Activated naive CD4-positive, alpha-beta T cell treated with anti-CD3 and anti-CD28 coated beads, Interleukin-2, amount 50 U/mL, for 24 hours (primary cell): Measurements from ENCODE around the gene DENND1C.
A peak's percentile ranks its signal among the peaks of the same experiment; 100 is the strongest.
"Not testable (repeated sequence)": the region's sequence is repeated elsewhere in the genome, so short reads cannot be mapped to it uniquely, and the experiment has no call there.

Source experiments
- H3K27ac Mint-ChIP-seq: one replicate; pipeline ENCODE4 v1.8.0; 2021; ENCODE audit warnings: mild to moderate bottlenecking, mixed read lengths
- H3K27me3 Mint-ChIP-seq: one replicate; pipeline ENCODE4 v1.8.0; 2021; ENCODE audit warnings: mixed read lengths
- H3K36me3 Mint-ChIP-seq: one replicate; pipeline ENCODE4 v1.8.0; 2021; ENCODE audit warnings: mixed read lengths
- H3K4me1 Mint-ChIP-seq: one replicate; pipeline ENCODE4 v1.8.0; 2021; ENCODE audit warnings: mixed read lengths
- H3K4me3 Mint-ChIP-seq: one replicate; pipeline ENCODE4 v1.8.0; 2021; ENCODE audit warnings: mild to moderate bottlenecking, mixed read lengths
- H3K9me3 Mint-ChIP-seq: one replicate; pipeline ENCODE4 v1.8.0; 2021; ENCODE audit warnings: mixed read lengths

The DENND1C gene

GRCh38 chr19:6514926-6515544 lies 33.4 kb upstream of the DENND1C start:
- Mint-ChIP-seq H3K27me3 (no peaks in the 10 kb centered on the region), H3K4me1 (peaks cover 34% of the 10 kb centered on the region), H3K36me3 (no peaks in the 10 kb centered on the region), H3K4me3 (peak overlapping the region; percentile 67), H3K27ac (no peak overlapping the region), H3K9me3 (no peaks in the 10 kb centered on the region)

GRCh38 chr19:6514089-6514488 lies 32.5 kb upstream of the DENND1C start:
- H3K27me3 Mint-ChIP-seq, result no peaks in the 10 kb centered on the region
- H3K4me3 Mint-ChIP-seq, result peak overlapping the region; percentile 5
- H3K36me3 Mint-ChIP-seq, result no peaks in the 10 kb centered on the region
- H3K4me1 Mint-ChIP-seq, result peaks cover 31% of the 10 kb centered on the region
- H3K27ac Mint-ChIP-seq, result peak overlapping the region; percentile 36
- H3K9me3 Mint-ChIP-seq, result no peaks in the 10 kb centered on the region

GRCh38 chr19:6510618-6511017 lies 29.0 kb upstream of the DENND1C start:
- Mint-ChIP-seq H3K4me1 (peaks cover 4% of the 10 kb centered on the region), H3K27me3 (no peaks in the 10 kb centered on the region), H3K9me3 (no peaks in the 10 kb centered on the region), H3K27ac (peak overlapping the region; percentile 30), H3K4me3 (no peak overlapping the region), H3K36me3 (no peaks in the 10 kb centered on the region)

- no peak overlapping the region for H3K27ac Mint-ChIP-seq
These were observed 27.8 kb upstream of the DENND1C start for GRCh38 chr19:6509118-6509971.

GRCh38 chr19:6508028-6508771 lies 26.6 kb upstream of the DENND1C start:
- H3K27ac Mint-ChIP-seq, H3K9me3 Mint-ChIP-seq, H3K27me3 Mint-ChIP-seq, H3K4me3 Mint-ChIP-seq, H3K36me3 Mint-ChIP-seq: not testable (repeated sequence)
- H3K4me1 Mint-ChIP-seq, result peaks cover 15% of the 10 kb centered on the region

More at GRCh38 chr19:6509118-6509971, 27.8 kb upstream of the DENND1C start:
- H3K4me3 Mint-ChIP-seq, result no peak overlapping the region
- H3K36me3 Mint-ChIP-seq, result no peaks in the 10 kb centered on the region
- H3K9me3 Mint-ChIP-seq, result no peaks in the 10 kb centered on the region
- H3K27me3 Mint-ChIP-seq, result no peaks in the 10 kb centered on the region
- peaks cover 11% of the 10 kb centered on the region for H3K4me1 Mint-ChIP-seq

GRCh38 chr19:6503407-6504201 lies 22.0 kb upstream of the DENND1C start:
- Mint-ChIP-seq H3K4me3 (peak overlapping the region; percentile 6), H3K36me3 (no peaks in the 10 kb centered on the region), H3K9me3 (no peaks in the 10 kb centered on the region), H3K4me1 (peaks cover 24% of the 10 kb centered on the region), H3K27me3 (peaks cover 2% of the 10 kb centered on the region), H3K27ac (no peak overlapping the region)

- Mint-ChIP-seq H3K27me3 (peaks cover 2% of the 10 kb centered on the region), H3K4me3 (peak within 1 kb of the TSS; percentile 91), H3K9me3 (no peaks in the 10 kb centered on the region), H3K4me1 (peaks cover 25% of the 10 kb centered on the region), H3K36me3 (no peaks in the 10 kb centered on the region), H3K27ac (no peak within 1 kb of the TSS)
These were observed 20.4 kb upstream of the DENND1C start, which contains the start of gene TUBB4A for GRCh38 chr19:6501740-6502648. TSS of gene TUBB4A (minus strand) at chr19:6502309. CDS start at chr19:6502212, 97 bp downstream.

GRCh38 chr19:6500837-6501739 lies 19.5 kb upstream of the DENND1C start:
- no peaks in the 10 kb centered on the region for H3K9me3 Mint-ChIP-seq
- H3K36me3 Mint-ChIP-seq, result no peaks in the 10 kb centered on the region
- H3K4me3 Mint-ChIP-seq, result peak overlapping the region; percentile 91
- peaks cover 25% of the 10 kb centered on the region for H3K4me1 Mint-ChIP-seq
- peaks cover 2% of the 10 kb centered on the region for H3K27me3 Mint-ChIP-seq
- H3K27ac Mint-ChIP-seq, result no peak overlapping the region

- H3K4me3 Mint-ChIP-seq, result no peak overlapping the region
- no peaks in the 10 kb centered on the region for H3K36me3 Mint-ChIP-seq
- no peak overlapping the region for H3K27ac Mint-ChIP-seq
- peaks cover 19% of the 10 kb centered on the region for H3K4me1 Mint-ChIP-seq
- peaks cover 2% of the 10 kb centered on the region for H3K27me3 Mint-ChIP-seq
- H3K9me3 Mint-ChIP-seq, result no peaks in the 10 kb centered on the region
These were observed 17.6 kb upstream of the DENND1C start for GRCh38 chr19:6499052-6499790.

GRCh38 chr19:6498294-6499036 lies 16.9 kb upstream of the DENND1C start:
- Mint-ChIP-seq H3K4me3 (no peak overlapping the region), H3K36me3 (no peaks in the 10 kb centered on the region), H3K27ac (no peak overlapping the region), H3K27me3 (peaks cover 2% of the 10 kb centered on the region), H3K9me3 (no peaks in the 10 kb centered on the region), H3K4me1 (peaks cover 15% of the 10 kb centered on the region)

- peaks cover 5% of the 10 kb centered on the region for H3K4me1 Mint-ChIP-seq
- no peak overlapping the region for H3K4me3 Mint-ChIP-seq
- no peak overlapping the region for H3K27ac Mint-ChIP-seq
- peaks cover 3% of the 10 kb centered on the region for H3K36me3 Mint-ChIP-seq
- H3K9me3 Mint-ChIP-seq, result no peaks in the 10 kb centered on the region
- H3K27me3 Mint-ChIP-seq, result no peaks in the 10 kb centered on the region
These were observed 14.4 kb upstream of the DENND1C start for GRCh38 chr19:6495947-6496346.

GRCh38 chr19:6494438-6495036 lies 12.9 kb upstream of the DENND1C start:
- Mint-ChIP-seq H3K4me1 (peaks cover 7% of the 10 kb centered on the region), H3K4me3 (no peak overlapping the region), H3K27me3 (no peaks in the 10 kb centered on the region), H3K9me3 (no peaks in the 10 kb centered on the region), H3K27ac (no peak overlapping the region), H3K36me3 (peaks cover 3% of the 10 kb centered on the region)
